ENCODE results near the gene SNTG2.
"Not testable (repeated sequence)": the region's sequence is repeated elsewhere in the genome, so short reads cannot be mapped to it uniquely, and the experiment has no call there.

Gene SNTG2

GRCh38 chr2:1400943-1401735, 450.5 kb downstream of the SNTG2 start:
- in situ Hi-C loops (cut with MboI; ENCODE audit: low sequenced_read_pairs): no loop called here

DNA sequence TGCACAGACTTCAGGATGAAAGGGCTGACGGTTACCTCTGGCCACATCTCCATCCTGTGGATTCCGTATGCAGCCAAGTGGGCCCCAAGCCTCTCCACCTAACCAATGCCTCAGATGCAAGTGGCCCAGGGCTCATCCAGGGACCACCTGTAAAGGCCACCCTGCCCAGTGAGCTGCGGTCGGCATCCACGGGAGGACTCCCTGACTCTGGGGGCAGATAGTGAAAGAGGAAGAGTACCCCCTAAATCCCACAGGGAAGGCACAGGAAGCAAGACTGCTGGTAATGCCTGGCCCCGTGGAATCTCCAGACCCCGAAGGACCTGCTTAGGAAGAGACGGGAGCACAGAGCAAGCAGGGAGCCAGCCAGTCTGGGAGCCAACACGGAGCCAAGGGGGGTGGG, 451.4 kb downstream of the SNTG2 start:
- in situ Hi-C loops (cut with MboI; ENCODE audit: low sequenced_read_pairs): no loop called here

DNA sequence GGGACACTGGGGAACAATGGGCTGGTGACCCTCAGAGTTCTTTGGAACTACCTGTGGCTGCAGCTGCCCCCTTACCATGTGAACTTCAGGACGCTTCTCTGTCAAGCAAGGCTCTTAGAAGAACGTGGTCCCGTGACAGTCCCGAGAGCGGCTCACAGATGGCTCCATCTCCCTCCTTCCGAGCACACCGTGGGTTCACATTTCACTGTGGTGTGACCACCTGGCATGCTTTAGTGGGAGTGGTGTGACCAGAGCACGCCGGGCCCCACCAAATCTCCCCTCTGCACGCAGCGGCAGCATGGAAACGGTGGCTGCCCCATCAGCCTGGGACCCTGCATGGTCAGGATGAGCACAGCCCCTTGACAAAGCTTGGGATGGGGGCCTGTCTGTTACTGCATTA, 452.9 kb downstream of the SNTG2 start:
- in situ Hi-C loops (cut with MboI; ENCODE audit: low sequenced_read_pairs): no loop called here

- in situ Hi-C loops (cut with MboI; ENCODE audit: low sequenced_read_pairs): no loop called here
These were observed 454.5 kb downstream of the SNTG2 start for GRCh38 chr2:1405124-1405523.

- in situ Hi-C loops (cut with MboI; ENCODE audit: low sequenced_read_pairs): no loop called here
These were observed 455.3 kb downstream of the SNTG2 start for GRCh38 chr2:1405967-1406366.

GRCh38 chr2:1406434-1406833, 455.8 kb downstream of the SNTG2 start:
- in situ Hi-C loops (cut with MboI; ENCODE audit: low sequenced_read_pairs): no loop called here

DNA sequence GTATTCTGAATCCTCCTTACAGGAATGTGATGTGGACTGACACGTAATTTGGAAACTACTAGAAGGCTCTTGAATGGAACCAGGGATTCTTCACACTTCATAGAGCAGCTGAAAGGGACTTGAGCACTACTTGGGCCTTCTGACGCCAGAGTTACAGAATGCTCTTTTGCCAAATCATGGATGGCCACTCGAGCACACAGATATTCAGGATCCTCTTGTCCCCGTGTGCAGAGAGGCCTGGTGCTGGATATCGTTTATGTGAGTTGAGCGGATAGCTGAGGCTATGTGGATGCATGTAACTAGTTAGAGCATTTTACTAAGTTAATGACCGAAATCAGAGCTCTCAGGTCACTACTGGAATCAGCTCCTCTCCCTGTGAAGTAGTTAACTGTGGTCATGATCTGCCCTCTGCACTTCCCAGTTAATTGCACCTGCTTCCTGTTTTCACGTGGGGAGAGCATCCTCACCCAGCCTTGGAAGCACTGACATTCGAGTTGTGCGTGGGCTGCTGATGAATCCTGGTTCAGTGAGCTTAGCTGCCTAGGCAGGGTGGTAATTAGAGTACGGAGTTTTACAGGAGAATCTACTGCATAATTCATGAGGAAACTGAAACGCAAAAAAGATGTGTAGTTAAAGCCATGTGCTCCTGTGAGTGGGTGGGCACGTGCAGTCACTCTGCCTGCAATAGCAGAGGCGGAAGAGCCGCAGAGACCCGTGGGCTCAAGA, 457.5 kb downstream of the SNTG2 start:
- in situ Hi-C loops (cut with MboI; ENCODE audit: low sequenced_read_pairs): no loop called here

- in situ Hi-C loops (cut with MboI; ENCODE audit: low sequenced_read_pairs): no loop called here
These were observed 462.6 kb downstream of the SNTG2 start, which contains the start of gene TPO for GRCh38 chr2:1413156-1413710. TSS of gene TPO (plus strand) at chr2:1413463. CDS start at chr2:1414409, 946 bp downstream.

GRCh38 chr2:1414121-1414520, 463.5 kb downstream of the SNTG2 start:
- in situ Hi-C loops (cut with MboI; ENCODE audit: low sequenced_read_pairs): no loop called here

- in situ Hi-C loops (cut with MboI; ENCODE audit: low sequenced_read_pairs): not testable (repeated sequence)
These were observed 464.3 kb downstream of the SNTG2 start for GRCh38 chr2:1414901-1415300.

GRCh38 chr2:1415501-1415900, 464.9 kb downstream of the SNTG2 start:
- in situ Hi-C loops (cut with MboI; ENCODE audit: low sequenced_read_pairs): no loop called here

Data from HL-60/S4 (cell line).